SU-DHL-6 (cell line): Measurements from ENCODE around the gene NCKAP5.

ENCODE experiments used
- H2AFZ ChIP-seq: fragments of 200-600 bp; sonication (generic); 2 replicates; pipeline ENCODE4 v1.6.1; 2014; ENCODE audit warnings: low read depth, mild to moderate bottlenecking, moderate library complexity, mixed read lengths, antibody characterized with exemption, low read length; ENCODE audit not compliant: severe bottlenecking
- H3F3A ChIP-seq: fragments of 200-600 bp; shearing (Covaris generic); 2 replicates; pipeline ENCODE4 v1.6.0; 2016; ENCODE audit warnings: antibody characterized with exemption, mild to moderate bottlenecking; ENCODE audit not compliant: insufficient read depth
- H3K27ac ChIP-seq: fragments of 200-600 bp; sonication (generic); 2 replicates; pipeline ENCODE4 v1.5.1; 2016; ENCODE audit warnings: low read depth, mild to moderate bottlenecking, low read length, moderate library complexity, mixed read lengths
- H3K27me3 ChIP-seq: fragments of 200-600 bp; sonication (generic), shearing (Covaris generic); 2 replicates; pipeline ENCODE4 v1.6.0; 2014; ENCODE audit warnings: mild to moderate bottlenecking, low read length
- H3K36me3 ChIP-seq: fragments of 200-600 bp; sonication (generic); 2 replicates; pipeline ENCODE4 v1.6.1; 2014; ENCODE audit warnings: mild to moderate bottlenecking, low read length, mixed read lengths
- H3K4me2 ChIP-seq: fragments of 300-600, 200-600 bp; shearing (Covaris generic), sonication (generic); 2 replicates; pipeline ENCODE4 v1.6.0; 2014; ENCODE audit warnings: low read length, low read depth, mild to moderate bottlenecking; ENCODE audit not compliant: poor library complexity, severe bottlenecking
- H3K4me3 ChIP-seq: fragments of 200-600 bp; sonication (generic); 2 replicates; pipeline ENCODE4 v1.5.1; 2014; ENCODE audit warnings: antibody characterized with exemption, low read length, mild to moderate bottlenecking, mixed read lengths; ENCODE audit not compliant: insufficient read depth, poor library complexity, severe bottlenecking
- H3K79me2 ChIP-seq: fragments of 200-600 bp; sonication (generic); 2 replicates; pipeline ENCODE4 v1.6.1; 2014; ENCODE audit warnings: mild to moderate bottlenecking, low read length, moderate library complexity; ENCODE audit not compliant: insufficient read depth
- H3K9ac ChIP-seq: fragments of 200-600 bp; sonication (generic); 2 replicates; pipeline ENCODE4 v1.7.0; 2014; ENCODE audit warnings: mild to moderate bottlenecking, low read length
- H3K9me2 ChIP-seq: fragments of 200-600 bp; sonication (generic); replicated peaks from 2 replicates; pipeline ENCODE4 v1.6.1; 2014; ENCODE audit warnings: low read length; ENCODE audit not compliant: insufficient read depth
- H3K9me3 ChIP-seq: fragments of 200-600 bp; sonication (generic); 2 replicates; pipeline ENCODE4 v1.6.1; 2014; ENCODE audit warnings: low read length, mixed read lengths; ENCODE audit not compliant: insufficient read depth
- H4K20me1 ChIP-seq: fragments of 200-600 bp; sonication (generic); 2 replicates; pipeline ENCODE4 v1.6.1; 2014; ENCODE audit warnings: low read depth, mild to moderate bottlenecking, antibody characterized with exemption, low read length, moderate library complexity, mixed read lengths
- EZH2phosphoT487 ChIP-seq: fragments of 200-600 bp; sonication (generic), shearing (Covaris generic); conservative IDR thresholded peaks from 2 replicates; pipeline ENCODE4 v1.6.1; 2018; ENCODE audit warnings: mild to moderate bottlenecking, antibody characterized with exemption, low read length, moderate library complexity, mixed read lengths
- TF ChIP-seq, protein P1 (sequence below): fragments of 200-600 bp; sonication (generic); IDR thresholded peaks from one replicate; pipeline ENCODE4 v1.5.1; 2017; ENCODE audit warnings: antibody characterized with exemption, mild to moderate bottlenecking, low read length, moderate library complexity; ENCODE audit not compliant: insufficient read depth, poor library complexity, severe bottlenecking

Gene NCKAP5

DNA sequence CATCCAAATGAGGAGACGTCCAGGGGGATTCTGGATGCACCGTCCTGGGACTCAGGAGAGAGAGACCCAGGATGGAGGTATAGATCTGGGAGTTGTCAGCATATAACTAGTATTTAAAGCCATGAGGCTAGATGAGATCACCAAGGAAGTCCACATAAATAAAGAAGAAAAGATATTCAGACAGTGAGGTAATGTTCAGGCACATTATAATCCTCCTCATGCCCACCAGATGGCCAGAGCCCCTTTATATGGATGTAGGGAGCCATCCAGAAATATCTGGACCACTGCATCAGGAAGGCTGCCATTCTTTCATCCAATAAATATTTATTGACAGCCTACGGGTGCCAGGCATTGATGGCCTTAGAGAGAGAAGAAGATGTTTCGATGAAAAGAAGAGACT, 21.2 kb upstream of the NCKAP5 start:
- Histone ChIP-seq H3K9me3 (no peaks in the 10 kb centered on the region), H3K27me3 (no peaks in the 10 kb centered on the region), H3K79me2 (no peaks in the 10 kb centered on the region), H3K36me3 (no peaks in the 10 kb centered on the region), H2AFZ (no peak overlapping the region), H3F3A (no peaks in the 10 kb centered on the region), H4K20me1 (no peaks in the 10 kb centered on the region), H3K27ac (no peak overlapping the region), H3K9me2 (no peaks in the 10 kb centered on the region), H3K4me3 (no peak overlapping the region), H3K4me2 (no peak overlapping the region), H3K9ac (no peak overlapping the region)
- TF ChIP-seq, protein P1, sequence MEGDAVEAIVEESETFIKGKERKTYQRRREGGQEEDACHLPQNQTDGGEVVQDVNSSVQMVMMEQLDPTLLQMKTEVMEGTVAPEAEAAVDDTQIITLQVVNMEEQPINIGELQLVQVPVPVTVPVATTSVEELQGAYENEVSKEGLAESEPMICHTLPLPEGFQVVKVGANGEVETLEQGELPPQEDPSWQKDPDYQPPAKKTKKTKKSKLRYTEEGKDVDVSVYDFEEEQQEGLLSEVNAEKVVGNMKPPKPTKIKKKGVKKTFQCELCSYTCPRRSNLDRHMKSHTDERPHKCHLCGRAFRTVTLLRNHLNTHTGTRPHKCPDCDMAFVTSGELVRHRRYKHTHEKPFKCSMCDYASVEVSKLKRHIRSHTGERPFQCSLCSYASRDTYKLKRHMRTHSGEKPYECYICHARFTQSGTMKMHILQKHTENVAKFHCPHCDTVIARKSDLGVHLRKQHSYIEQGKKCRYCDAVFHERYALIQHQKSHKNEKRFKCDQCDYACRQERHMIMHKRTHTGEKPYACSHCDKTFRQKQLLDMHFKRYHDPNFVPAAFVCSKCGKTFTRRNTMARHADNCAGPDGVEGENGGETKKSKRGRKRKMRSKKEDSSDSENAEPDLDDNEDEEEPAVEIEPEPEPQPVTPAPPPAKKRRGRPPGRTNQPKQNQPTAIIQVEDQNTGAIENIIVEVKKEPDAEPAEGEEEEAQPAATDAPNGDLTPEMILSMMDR, result no peak
- TF ChIP-seq EZH2phosphoT487, result no peak

- Histone ChIP-seq H2AFZ (no peak overlapping the region), H3K9me3 (no peaks in the 10 kb centered on the region), H3K4me2 (no peak overlapping the region), H3K9ac (no peak overlapping the region), H3K9me2 (no peaks in the 10 kb centered on the region), H3K4me3 (no peak overlapping the region), H3K36me3 (no peaks in the 10 kb centered on the region), H3F3A (no peaks in the 10 kb centered on the region), H3K27ac (no peak overlapping the region), H3K79me2 (no peaks in the 10 kb centered on the region), H4K20me1 (no peaks in the 10 kb centered on the region), H3K27me3 (no peaks in the 10 kb centered on the region)
- TF ChIP-seq, protein P1, result no peak
- no peak for TF ChIP-seq EZH2phosphoT487
Measured at GRCh38 chr2:133588144-133588543, 19.9 kb upstream of the NCKAP5 start.

GRCh38 chr2:133586978-133587377, 18.7 kb upstream of the NCKAP5 start:
- H3K4me2 ChIP-seq, result no peak overlapping the region
- no peak overlapping the region for H3K27ac ChIP-seq
- no peaks in the 10 kb centered on the region for H3K79me2 ChIP-seq
- no peaks in the 10 kb centered on the region for H3F3A ChIP-seq
- no peaks in the 10 kb centered on the region for H4K20me1 ChIP-seq
- H3K9me3 ChIP-seq, result no peaks in the 10 kb centered on the region
- TF ChIP-seq, protein P1, result no peak
- TF ChIP-seq EZH2phosphoT487, result no peak
- no peak overlapping the region for H3K9ac ChIP-seq
- no peak overlapping the region for H3K4me3 ChIP-seq
- no peak overlapping the region for H2AFZ ChIP-seq
- H3K9me2 ChIP-seq, result no peaks in the 10 kb centered on the region
- no peaks in the 10 kb centered on the region for H3K27me3 ChIP-seq
- H3K36me3 ChIP-seq, result no peaks in the 10 kb centered on the region
